Measurements from ENCODE around the gene SDHAF2.

SDHAF2 gene

DNA sequence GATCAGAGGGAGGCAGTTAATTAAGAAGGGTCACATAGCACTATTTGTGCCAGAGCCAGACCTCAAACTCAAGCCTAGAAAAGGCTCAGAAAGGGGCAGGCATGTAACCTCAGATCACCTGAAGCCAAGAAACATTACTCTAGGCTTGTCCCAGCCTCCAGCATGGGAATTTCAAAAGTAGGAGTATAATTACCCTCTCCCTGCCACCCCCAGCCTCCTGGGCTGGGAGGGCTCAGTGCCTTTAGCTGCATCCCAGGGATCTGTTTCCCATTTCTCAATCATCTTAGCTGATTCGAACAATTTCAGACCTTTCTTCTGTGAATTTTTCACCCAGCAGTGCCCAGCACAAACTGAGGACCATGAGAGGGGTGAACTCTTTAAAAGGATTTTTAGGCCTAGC, 45.5 kb downstream of the SDHAF2 start:
- H3K9me2 ChIP-seq (replicated peaks; ENCODE audit: insufficient read depth, low read length) = no peaks in the 10 kb centered on the region
- no peak overlapping the region for H3K27ac ChIP-seq (ENCODE audit: low read length)
- TF ChIP-seq EZH2 (optimal IDR thresholded peaks at IDR 0.05; ENCODE audit: low read depth, low read length) = no peak
- TF ChIP-seq EZH2phosphoT487 (IDR thresholded peaks at IDR 0.05; ENCODE audit: low read length) = no peak
- TF ChIP-seq, protein P1, sequence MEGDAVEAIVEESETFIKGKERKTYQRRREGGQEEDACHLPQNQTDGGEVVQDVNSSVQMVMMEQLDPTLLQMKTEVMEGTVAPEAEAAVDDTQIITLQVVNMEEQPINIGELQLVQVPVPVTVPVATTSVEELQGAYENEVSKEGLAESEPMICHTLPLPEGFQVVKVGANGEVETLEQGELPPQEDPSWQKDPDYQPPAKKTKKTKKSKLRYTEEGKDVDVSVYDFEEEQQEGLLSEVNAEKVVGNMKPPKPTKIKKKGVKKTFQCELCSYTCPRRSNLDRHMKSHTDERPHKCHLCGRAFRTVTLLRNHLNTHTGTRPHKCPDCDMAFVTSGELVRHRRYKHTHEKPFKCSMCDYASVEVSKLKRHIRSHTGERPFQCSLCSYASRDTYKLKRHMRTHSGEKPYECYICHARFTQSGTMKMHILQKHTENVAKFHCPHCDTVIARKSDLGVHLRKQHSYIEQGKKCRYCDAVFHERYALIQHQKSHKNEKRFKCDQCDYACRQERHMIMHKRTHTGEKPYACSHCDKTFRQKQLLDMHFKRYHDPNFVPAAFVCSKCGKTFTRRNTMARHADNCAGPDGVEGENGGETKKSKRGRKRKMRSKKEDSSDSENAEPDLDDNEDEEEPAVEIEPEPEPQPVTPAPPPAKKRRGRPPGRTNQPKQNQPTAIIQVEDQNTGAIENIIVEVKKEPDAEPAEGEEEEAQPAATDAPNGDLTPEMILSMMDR (IDR thresholded peaks at IDR 0.05; ENCODE audit: low read length) = no peak
- DNase-seq = no peak
- no peaks in the 10 kb centered on the region for H3K79me2 ChIP-seq (ENCODE audit: low read length)
- H3K4me1 ChIP-seq (ENCODE audit: low read length) = no peaks in the 10 kb centered on the region
- H3K36me3 ChIP-seq (replicated peaks; ENCODE audit: insufficient read depth, low read length) = no peaks in the 10 kb centered on the region
- no peaks in the 10 kb centered on the region for H3F3A ChIP-seq (ENCODE audit: insufficient read depth, low read length)
- H2AFZ ChIP-seq (ENCODE audit: low read length) = no peak overlapping the region
- no peaks in the 10 kb centered on the region for H3K9me3 ChIP-seq (replicated peaks; ENCODE audit: insufficient read depth, low read length)
- H3K4me2 ChIP-seq (ENCODE audit: low read depth, low read length) = no peak overlapping the region
- H3K9ac ChIP-seq (ENCODE audit: low read length) = no peak overlapping the region
- peaks cover 19% of the 10 kb centered on the region for H3K27me3 ChIP-seq (replicated peaks; ENCODE audit: insufficient read depth, low read length)
- no peaks in the 10 kb centered on the region for H4K20me1 ChIP-seq (ENCODE audit: insufficient read depth, low read length)
- H3K4me3 ChIP-seq (ENCODE audit: low read length) = no peak overlapping the region

- Histone ChIP-seq H3K4me1 (ENCODE audit: low read length) (no peaks in the 10 kb centered on the region), H3K27me3 (replicated peaks; ENCODE audit: insufficient read depth, low read length) (peaks cover 29% of the 10 kb centered on the region), H3K9me2 (replicated peaks; ENCODE audit: insufficient read depth, low read length) (no peaks in the 10 kb centered on the region), H2AFZ (ENCODE audit: low read length) (no peak overlapping the region), H3K4me2 (ENCODE audit: low read depth, low read length) (no peak overlapping the region), H3K9me3 (replicated peaks; ENCODE audit: insufficient read depth, low read length) (no peaks in the 10 kb centered on the region), H3K9ac (ENCODE audit: low read length) (no peak overlapping the region), H3K79me2 (ENCODE audit: low read length) (no peaks in the 10 kb centered on the region), H3K4me3 (ENCODE audit: low read length) (no peak overlapping the region), H3K27ac (ENCODE audit: low read length) (no peak overlapping the region), H3F3A (ENCODE audit: insufficient read depth, low read length) (no peaks in the 10 kb centered on the region), H4K20me1 (ENCODE audit: insufficient read depth, low read length) (no peaks in the 10 kb centered on the region), H3K36me3 (replicated peaks; ENCODE audit: insufficient read depth, low read length) (no peaks in the 10 kb centered on the region)
- DNase-seq = no peak
- TF ChIP-seq, protein P1 (IDR thresholded peaks at IDR 0.05; ENCODE audit: low read length) = no peak
Observed at GRCh38 chr11:61476371-61476770, 46.4 kb downstream of the SDHAF2 start.

GRCh38 chr11:61477126-61477525, 47.2 kb downstream of the SDHAF2 start:
- TF ChIP-seq EZH2phosphoT487 (IDR thresholded peaks at IDR 0.05; ENCODE audit: low read length) (no peak), EZH2 (optimal IDR thresholded peaks at IDR 0.05; ENCODE audit: low read depth, low read length) (no peak)
- TF ChIP-seq, protein P1 (IDR thresholded peaks at IDR 0.05; ENCODE audit: low read length) = no peak
- H3K27me3 ChIP-seq (replicated peaks; ENCODE audit: insufficient read depth, low read length) = peaks cover 36% of the 10 kb centered on the region
- no peak overlapping the region for H3K27ac ChIP-seq (ENCODE audit: low read length)
- no peaks in the 10 kb centered on the region for H3K4me1 ChIP-seq (ENCODE audit: low read length)
- no peaks in the 10 kb centered on the region for H3K9me2 ChIP-seq (replicated peaks; ENCODE audit: insufficient read depth, low read length)
- H2AFZ ChIP-seq (ENCODE audit: low read length) = no peak overlapping the region
- H3K36me3 ChIP-seq (replicated peaks; ENCODE audit: insufficient read depth, low read length) = no peaks in the 10 kb centered on the region
- H3K9ac ChIP-seq (ENCODE audit: low read length) = no peak overlapping the region
- H3F3A ChIP-seq (ENCODE audit: insufficient read depth, low read length) = no peaks in the 10 kb centered on the region
- no peak for DNase-seq
- H3K4me3 ChIP-seq (ENCODE audit: low read length) = no peak overlapping the region
- no peaks in the 10 kb centered on the region for H3K9me3 ChIP-seq (replicated peaks; ENCODE audit: insufficient read depth, low read length)
- H4K20me1 ChIP-seq (ENCODE audit: insufficient read depth, low read length) = no peaks in the 10 kb centered on the region
- H3K79me2 ChIP-seq (ENCODE audit: low read length) = no peaks in the 10 kb centered on the region
- H3K4me2 ChIP-seq (ENCODE audit: low read depth, low read length) = no peak overlapping the region
